Gastroesophageal sphincter (tissue), 4 donors: ENCODE measurements around the gene MPPED1. TPM values are rescaled to one million over a fixed set of nuclear protein-coding genes. Genes with fewer than 3 reads are reported as not detected.

ENCODE experiments used
- ATAC-seq: fragments of 150-250 bp; one replicate; pipeline ENCODE4 v1.9.1; 2016; ENCODE audit warnings: mild to moderate bottlenecking, moderate library complexity
- H3K27ac ChIP-seq, 4 donors: fragments of 200-600 bp; sonication (generic) in 3 of 4; 1 replicate in 3 of 4; 2 replicates in 1 of 4; pipeline ENCODE4 v1.5.1; 2016 to 2019
- H3K27me3 ChIP-seq: fragments of 200-600 bp; sonication (generic); one replicate; pipeline ENCODE4 v1.5.1; 2019
- H3K36me3 ChIP-seq, 2 donors: fragments of 200-600 bp; sonication (generic); one replicate each; pipeline ENCODE4 v1.5.1; 2019; ENCODE audit warnings: control low read depth in 1 of 2
- H3K4me1 ChIP-seq, 3 donors: fragments of 200-600 bp; sonication (generic); 1 replicate in 2 of 3; 2 replicates in 1 of 3; pipeline ENCODE4 v1.5.1; 2016 to 2019; ENCODE audit warnings: control low read depth in 2 of 3
- H3K4me3 ChIP-seq, 2 donors: fragments of 200-600 bp; sonication (generic); one replicate each; pipeline ENCODE4 v1.5.1; 2019; ENCODE audit warnings: mild to moderate bottlenecking in 1 of 2, moderate library complexity in 1 of 2
- H3K9me3 ChIP-seq, 3 donors: fragments of 200-600 bp; sonication (generic); one replicate each; pipeline ENCODE4 v1.5.1; 2017 to 2019; ENCODE audit warnings: control low read depth in 2 of 3
- CTCF ChIP-seq, 4 experiments: fragments of 200-600 bp in 2 of 4; fragments of 450-650 bp in 2 of 4; sonication (generic) in 1 of 4; IDR thresholded peaks; one replicate each; pipeline ENCODE4 v1.5.1; 2017 to 2019; ENCODE audit warnings: antibody characterized with exemption in 4 of 4, mild to moderate bottlenecking in 2 of 4, moderate library complexity in 2 of 4
- EP300 ChIP-seq: sonication (generic); formaldehyde crosslinking; IDR thresholded peaks from one replicate; pipeline ENCODE4 v1.6.1; 2017; ENCODE audit warnings: antibody characterized with exemption, mild to moderate bottlenecking
- POLR2A ChIP-seq, 2 donors: fragments of 450-650 bp; IDR thresholded peaks; one replicate each; pipeline ENCODE4 v1.6.1; 2017; ENCODE audit warnings: antibody characterized with exemption in 2 of 2, mild to moderate bottlenecking in 2 of 2, moderate library complexity in 1 of 2
- POLR2AphosphoS5 ChIP-seq: sonication (generic); formaldehyde crosslinking; IDR thresholded peaks from one replicate; pipeline ENCODE4 v1.6.1; 2017; ENCODE audit warnings: antibody characterized with exemption
- WGBS, 2 donors: methylation state at CpG; one replicate each; pipeline ENCODE4 v1.1.5; 2018; ENCODE audit warnings: low coverage in 1 of 2; 5-methylcytosine and 5-hydroxymethylcytosine counted together
- total RNA-seq, 4 donors: library from RNA; depleted of rRNA; stranded (reverse); fragments of >200 nt; gene quantifications; one replicate each; pipeline ENCODE4 v1.1.0, GENCODE V29; 2016

Gene MPPED1
- total RNA-seq, 4 donors from 2014 or later: 0.13 TPM; not detected in 3

- TF ChIP-seq CTCF (IDR thresholded peaks at IDR 0.05): no peak
- no peak for TF ChIP-seq POLR2AphosphoS5
- no peak for TF ChIP-seq POLR2A (IDR thresholded peaks at IDR 0.05)
- no peak for TF ChIP-seq EP300
- H3K27me3 ChIP-seq: peaks cover 46% of the 10 kb centered on the region
- H3K27ac ChIP-seq: no peak overlapping the region
- H3K36me3 ChIP-seq: no peaks in the 10 kb centered on the region
- no peaks in the 10 kb centered on the region for H3K9me3 ChIP-seq
- H3K4me1 ChIP-seq: no peaks in the 10 kb centered on the region
- WGBS, 2 donors: 70 to 87% methylated on average over 3 to 10 of the region's 10 CpGs
- no peak for ATAC-seq
- H3K4me3 ChIP-seq: no peak overlapping the region
These were observed 34.4 kb downstream of the MPPED1 start for GRCh38 chr22:43446037-43446803.

DNA sequence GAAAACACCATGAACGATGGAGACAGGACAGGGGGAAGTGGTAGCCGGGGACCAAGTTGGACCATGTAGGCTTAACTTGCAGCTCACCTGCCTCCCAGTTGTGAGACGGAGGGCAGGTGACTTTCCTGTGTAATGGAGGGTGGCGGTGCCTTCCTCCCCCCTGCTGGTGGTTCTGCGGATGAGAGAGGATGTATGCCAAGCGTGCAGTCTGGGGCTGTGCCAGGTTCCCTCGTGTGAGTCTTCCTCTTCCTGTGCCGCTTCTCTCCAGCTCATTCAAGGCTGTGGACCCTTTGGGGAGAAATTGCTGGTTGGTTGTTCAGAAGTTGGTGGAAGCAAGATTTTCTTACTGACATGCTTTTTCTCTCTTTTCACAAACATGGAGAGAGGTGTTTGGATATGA, 35.1 kb downstream of the MPPED1 start:
- no peak for ATAC-seq
- H3K4me3 ChIP-seq: no peak overlapping the region
- H3K4me1 ChIP-seq: no peaks in the 10 kb centered on the region
- TF ChIP-seq POLR2AphosphoS5: no peak
- TF ChIP-seq CTCF (IDR thresholded peaks at IDR 0.05): no peak
- no peak for TF ChIP-seq POLR2A (IDR thresholded peaks at IDR 0.05)
- TF ChIP-seq EP300: no peak
- H3K27me3 ChIP-seq: peaks cover 49% of the 10 kb centered on the region
- H3K27ac ChIP-seq: no peak overlapping the region
- no peaks in the 10 kb centered on the region for H3K9me3 ChIP-seq
- WGBS, 2 donors: no CpG with 5 or more reads among the region's 8 CpGs
- no peaks in the 10 kb centered on the region for H3K36me3 ChIP-seq

DNA sequence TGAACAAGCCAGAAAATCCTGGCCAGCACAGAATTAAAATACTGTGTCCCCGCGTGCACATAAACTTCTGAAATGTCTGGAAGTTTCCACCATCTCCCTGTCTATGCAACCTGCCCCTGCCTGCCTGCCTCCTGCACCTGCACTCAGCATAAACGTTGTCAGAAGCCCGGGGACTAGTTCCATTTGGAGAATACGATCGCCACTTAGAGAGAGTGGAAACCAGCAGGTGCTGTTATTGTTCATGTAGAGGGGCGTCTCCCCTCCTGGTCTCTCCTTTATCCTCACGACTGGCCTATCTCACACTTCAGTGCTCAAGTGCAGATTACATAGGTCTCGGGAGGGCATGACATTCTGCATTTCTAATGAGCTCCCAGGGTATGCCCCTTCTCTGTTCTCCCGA, 35.6 kb downstream of the MPPED1 start:
- no peak overlapping the region for H3K27ac ChIP-seq
- TF ChIP-seq CTCF (IDR thresholded peaks at IDR 0.05) (no peak), EP300 (no peak), POLR2A (IDR thresholded peaks at IDR 0.05) (no peak), POLR2AphosphoS5 (no peak)
- H3K4me1 ChIP-seq: no peaks in the 10 kb centered on the region
- ATAC-seq: no peak
- no peak overlapping the region for H3K4me3 ChIP-seq
- no peaks in the 10 kb centered on the region for H3K9me3 ChIP-seq
- H3K27me3 ChIP-seq: peaks cover 48% of the 10 kb centered on the region
- no peaks in the 10 kb centered on the region for H3K36me3 ChIP-seq
- WGBS, 2 donors: 37 to 51% methylated on average over 8 to 10 of the region's 10 CpGs

- no peak for ATAC-seq
- WGBS, 2 donors: 60 to 89% methylated on average over 1 to 3 of the region's 3 CpGs
These were observed 36.2 kb downstream of the MPPED1 start for GRCh38 chr22:43448048-43448447.

More at GRCh38 chr22:43448048-43448447, 36.2 kb downstream of the MPPED1 start:
- TF ChIP-seq CTCF (IDR thresholded peaks at IDR 0.05) (no peak), POLR2AphosphoS5 (no peak), POLR2A (IDR thresholded peaks at IDR 0.05) (no peak), EP300 (no peak)
- peaks cover 53% of the 10 kb centered on the region for H3K27me3 ChIP-seq
- no peaks in the 10 kb centered on the region for H3K36me3 ChIP-seq
- no peak overlapping the region for H3K27ac ChIP-seq
- H3K9me3 ChIP-seq: no peaks in the 10 kb centered on the region
- no peak overlapping the region for H3K4me3 ChIP-seq
- H3K4me1 ChIP-seq: no peaks in the 10 kb centered on the region
